ENCODE results near the gene PLD5. TPM values are rescaled to one million over a fixed set of nuclear protein-coding genes. Genes with fewer than 3 reads are reported as not detected.
"Not testable (repeated sequence)": the region's sequence is repeated elsewhere in the genome, so short reads cannot be mapped to it uniquely, and the experiment has no call there.

Gene PLD5
- total RNA-seq, 1 donor from 2014 or later: not detected

GRCh38 chr1:242214455-242214854 lies 310.0 kb downstream of the PLD5 start:
- DNase-seq (ENCODE audit: low spot score); ATAC-seq: not testable (repeated sequence)

GRCh38 chr1:242212961-242213360 lies 311.5 kb downstream of the PLD5 start:
- not testable (repeated sequence) for ATAC-seq; DNase-seq (ENCODE audit: low spot score)

- no peak for DNase-seq (ENCODE audit: low spot score)
- ATAC-seq: no peak
Measured at GRCh38 chr1:242212401-242212800, 312.1 kb downstream of the PLD5 start.

- no peak for DNase-seq (ENCODE audit: low spot score)
- no peak for ATAC-seq
Measured at GRCh38 chr1:242211254-242212022, 313.1 kb downstream of the PLD5 start.

- not testable (repeated sequence) for ATAC-seq; DNase-seq (ENCODE audit: low spot score)
Measured at GRCh38 chr1:242210316-242210715, 314.2 kb downstream of the PLD5 start.

GRCh38 chr1:242209063-242209462 lies 315.4 kb downstream of the PLD5 start:
- DNase-seq (ENCODE audit: low spot score) (no peak), ATAC-seq (no peak)

- ATAC-seq (no peak), DNase-seq (ENCODE audit: low spot score) (no peak)
Measured at GRCh38 chr1:242208021-242208420, 316.5 kb downstream of the PLD5 start.

- DNase-seq (ENCODE audit: low spot score) (no peak), ATAC-seq (no peak)
Measured at GRCh38 chr1:242206994-242207393, 317.5 kb downstream of the PLD5 start.

GRCh38 chr1:242205622-242206489 lies 318.6 kb downstream of the PLD5 start:
- no peak for DNase-seq (ENCODE audit: low spot score)
- ATAC-seq: no peak

- ATAC-seq (no peak), DNase-seq (ENCODE audit: low spot score) (no peak)
Measured at GRCh38 chr1:242203262-242203661, 321.2 kb downstream of the PLD5 start.

GRCh38 chr1:242201090-242201489 lies 323.4 kb downstream of the PLD5 start:
- no peak for ATAC-seq

GRCh38 chr1:242199776-242200458 lies 324.6 kb downstream of the PLD5 start:
- ATAC-seq: no peak
- DNase-seq (ENCODE audit: low spot score): no peak

More at GRCh38 chr1:242201090-242201489, 323.4 kb downstream of the PLD5 start:
- no peak for DNase-seq (ENCODE audit: low spot score)

GRCh38 chr1:242197907-242198820 lies 326.3 kb downstream of the PLD5 start:
- no peak for ATAC-seq

GRCh38 chr1:242196914-242197313 lies 327.6 kb downstream of the PLD5 start:
- no peak for ATAC-seq
- no peak for DNase-seq (ENCODE audit: low spot score)

More at GRCh38 chr1:242197907-242198820, 326.3 kb downstream of the PLD5 start:
- DNase-seq (ENCODE audit: low spot score): no peak

GRCh38 chr1:242196101-242196500 lies 328.4 kb downstream of the PLD5 start:
- ATAC-seq (no peak), DNase-seq (ENCODE audit: low spot score) (no peak)

- ATAC-seq: no peak
Measured at GRCh38 chr1:242189591-242189990, 334.9 kb downstream of the PLD5 start.

GRCh38 chr1:242187816-242188215 lies 336.7 kb downstream of the PLD5 start:
- no peak for DNase-seq (ENCODE audit: low spot score)
- ATAC-seq: no peak

More at GRCh38 chr1:242189591-242189990, 334.9 kb downstream of the PLD5 start:
- DNase-seq (ENCODE audit: low spot score): no peak

GRCh38 chr1:242187171-242187570 lies 337.3 kb downstream of the PLD5 start:
- DNase-seq (ENCODE audit: low spot score) (no peak), ATAC-seq (no peak)

GRCh38 chr1:242185731-242186130 lies 338.8 kb downstream of the PLD5 start:
- no peak for ATAC-seq
- DNase-seq (ENCODE audit: low spot score): no peak

- ATAC-seq (no peak), DNase-seq (ENCODE audit: low spot score) (no peak)
Measured at GRCh38 chr1:242184955-242185354, 339.5 kb downstream of the PLD5 start.
